ENCODE measurements around the gene ATP1B3.

DNA sequence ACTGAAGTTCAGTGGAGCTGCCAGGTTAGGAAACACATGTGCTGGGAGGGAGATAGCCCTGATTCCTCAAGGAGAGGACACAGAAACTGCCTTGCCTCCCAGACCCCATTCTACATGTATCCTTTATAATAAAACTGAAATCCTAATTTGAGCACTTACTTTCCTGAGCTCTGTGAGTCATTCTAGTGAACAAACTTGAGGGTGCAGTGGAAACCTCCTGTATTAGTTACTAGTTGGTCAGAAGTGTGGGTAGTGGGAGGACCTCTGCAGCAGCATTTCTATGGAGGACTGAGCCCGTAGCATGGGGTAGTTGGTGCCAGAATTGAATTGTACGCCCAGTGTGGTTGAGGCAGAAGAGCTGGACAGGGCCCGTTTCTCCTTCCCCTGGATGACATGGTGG is 23.9 kb downstream of the ATP1B3 start:
- TF ChIP-seq, protein P1, sequence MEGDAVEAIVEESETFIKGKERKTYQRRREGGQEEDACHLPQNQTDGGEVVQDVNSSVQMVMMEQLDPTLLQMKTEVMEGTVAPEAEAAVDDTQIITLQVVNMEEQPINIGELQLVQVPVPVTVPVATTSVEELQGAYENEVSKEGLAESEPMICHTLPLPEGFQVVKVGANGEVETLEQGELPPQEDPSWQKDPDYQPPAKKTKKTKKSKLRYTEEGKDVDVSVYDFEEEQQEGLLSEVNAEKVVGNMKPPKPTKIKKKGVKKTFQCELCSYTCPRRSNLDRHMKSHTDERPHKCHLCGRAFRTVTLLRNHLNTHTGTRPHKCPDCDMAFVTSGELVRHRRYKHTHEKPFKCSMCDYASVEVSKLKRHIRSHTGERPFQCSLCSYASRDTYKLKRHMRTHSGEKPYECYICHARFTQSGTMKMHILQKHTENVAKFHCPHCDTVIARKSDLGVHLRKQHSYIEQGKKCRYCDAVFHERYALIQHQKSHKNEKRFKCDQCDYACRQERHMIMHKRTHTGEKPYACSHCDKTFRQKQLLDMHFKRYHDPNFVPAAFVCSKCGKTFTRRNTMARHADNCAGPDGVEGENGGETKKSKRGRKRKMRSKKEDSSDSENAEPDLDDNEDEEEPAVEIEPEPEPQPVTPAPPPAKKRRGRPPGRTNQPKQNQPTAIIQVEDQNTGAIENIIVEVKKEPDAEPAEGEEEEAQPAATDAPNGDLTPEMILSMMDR (optimal IDR thresholded peaks at IDR 0.05 in 1 of 3, IDR thresholded peaks at IDR 0.05 in 1 of 3, conservative IDR thresholded peaks at IDR 0.05 in 1 of 3; ENCODE audit: extremely low read depth in 1 of 3, insufficient read depth in 2 of 3, low read length in 3 of 3), result no peak
- TF ChIP-seq EZH2 (IDR thresholded peaks at IDR 0.05; ENCODE audit: low read length), result no peak

Measured in keratinocyte (primary cell).